Dermis lymphatic vessel endothelial cell (primary cell): ENCODE data around the gene RPP38. TPM values are rescaled to one million over a fixed set of nuclear protein-coding genes. Genes with fewer than 3 reads are reported as not detected.

Source experiments
- total RNA-seq: library from RNA; depleted of rRNA; stranded (reverse); fragments of >200 nt; gene quantifications from 2 replicates; pipeline ENCODE4 v1.2.1, GENCODE V29; 2014

The RPP38 gene
- total RNA-seq: 7.0 and 11.9 TPM in 2 replicates

GRCh38 chr10:15097011-15097812, at the start of gene RPP38:
Gene RPP38, plus strand, starts transcription at chr10:15097355. Its CDS starts 5,960 bp downstream, at chr10:15103315.

GRCh38 chr10:15088428-15089261, 8.5 kb upstream of the RPP38 start, which contains the start of gene ACBD7:
Gene ACBD7, minus strand, starts transcription at chr10:15088776. Its CDS starts 48 bp downstream, at chr10:15088728.

Other genes starting within 250 kb of the RPP38 start
- 4.3 and 9.4 TPM in 2 replicates for gene SUV39H2, start 218.5 kb upstream of the RPP38 start, total RNA-seq
- 6.1 and 9.9 TPM in 2 replicates for gene DCLRE1C, start 143.3 kb upstream of the RPP38 start, total RNA-seq
- gene MEIG1, start 138.0 kb upstream of the RPP38 start, total RNA-seq: 0.22 and 0.34 TPM in 2 replicates
- 0.26 TPM in 1 of 2 replicates, not detected in the other for gene OLAH, start 53.4 kb upstream of the RPP38 start, total RNA-seq
- 0.52 and 0.76 TPM in 2 replicates for gene ACBD7, start 8.6 kb upstream of the RPP38 start, total RNA-seq
- 23.5 and 43.0 TPM in 2 replicates for gene NMT2, start 71.3 kb downstream of the RPP38 start, total RNA-seq